ENCODE measurements around the gene PHF19.

The PHF19 gene

GRCh38 chr9:120852240-120853010 lies 24.6 kb downstream of the PHF19 start:
- DNase-seq, result no peak

GRCh38 chr9:120851449-120851848 lies 25.5 kb downstream of the PHF19 start:
- DNase-seq, result no peak

GRCh38 chr9:120850315-120850714 lies 26.7 kb downstream of the PHF19 start:
- DNase-seq, result no peak

- no peak for DNase-seq
These were observed 30.1 kb downstream of the PHF19 start for GRCh38 chr9:120846906-120847305.

GRCh38 chr9:120846251-120846889 lies 30.6 kb downstream of the PHF19 start:
- no peak for DNase-seq

GRCh38 chr9:120845255-120845654 lies 31.7 kb downstream of the PHF19 start:
- no peak for DNase-seq

GRCh38 chr9:120842685-120843485 lies 34.1 kb downstream of the PHF19 start, which contains the start of gene PSMD5:
TSS of gene PSMD5 (minus strand) at chr9:120842922. CDS start at chr9:120842909, 13 bp downstream.
- DNase-seq, result peak; percentile 98

GRCh38 chr9:120841930-120842684 lies 34.9 kb downstream of the PHF19 start:
- DNase-seq, result no peak

GRCh38 chr9:120839146-120839545 lies 37.8 kb downstream of the PHF19 start:
- no peak for DNase-seq

GRCh38 chr9:120837921-120838320 lies 39.1 kb downstream of the PHF19 start:
- DNase-seq, result no peak

- DNase-seq, result no peak
These were observed 43.7 kb downstream of the PHF19 start for GRCh38 chr9:120833325-120833724.

GRCh38 chr9:120832807-120833206 lies 44.2 kb downstream of the PHF19 start:
- DNase-seq, result no peak

GRCh38 chr9:120830865-120831264 lies 46.1 kb downstream of the PHF19 start:
- DNase-seq, result no peak

- DNase-seq, result no peak
These were observed 46.8 kb downstream of the PHF19 start for GRCh38 chr9:120830151-120830550.

- DNase-seq, result no peak
These were observed 47.3 kb downstream of the PHF19 start for GRCh38 chr9:120829650-120830049.

GRCh38 chr9:120820095-120820494 lies 56.9 kb downstream of the PHF19 start:
- no peak for DNase-seq

- no peak for DNase-seq
These were observed 58.4 kb downstream of the PHF19 start for GRCh38 chr9:120818595-120818994.

GRCh38 chr9:120815075-120815474 lies 61.9 kb downstream of the PHF19 start:
- no peak for DNase-seq

- DNase-seq, result no peak
These were observed 68.1 kb downstream of the PHF19 start for GRCh38 chr9:120808931-120809330.

GRCh38 chr9:120807607-120808379 lies 69.2 kb downstream of the PHF19 start:
- DNase-seq, result no peak

All from NCI-H1092 (cell line).